ENCODE results near the gene MAP3K19. TPM values are rescaled to one million over a fixed set of nuclear protein-coding genes. Genes with fewer than 3 reads are reported as not detected.

MAP3K19 gene
- total and polyA plus RNA-seq, 2 of the 8 experiments (the other 6 are each of a cell fraction or from before 2014, with no cell fraction given): not detected

DNA sequence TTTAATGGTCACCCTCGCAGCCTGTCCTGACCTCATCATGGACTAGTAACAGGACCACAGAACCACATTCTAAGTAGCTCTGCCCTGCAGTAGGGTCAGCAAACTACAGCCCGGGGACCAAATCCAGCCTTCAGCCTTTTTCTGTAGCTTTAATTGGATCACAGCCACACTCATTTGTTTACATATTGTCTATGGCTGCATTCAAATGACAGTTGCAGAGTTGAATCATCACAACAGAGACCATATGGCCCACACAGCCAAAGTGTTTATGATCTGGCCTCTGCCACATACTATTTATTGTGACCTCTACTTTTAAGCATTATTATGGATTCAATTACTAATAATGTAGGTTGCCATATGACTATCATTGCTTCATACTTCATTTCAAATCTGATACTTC, 47.7 kb downstream of the MAP3K19 start:
- CTCF ChIA-PET (ENCODE audit: partially characterized antibody): interaction anchor here (1.0 to 1.9 kb wide), 3 partner anchors 10 to 548 kb away, joined by 3 to 9 read pairs (median 3); no protein-coding TSS in a partner anchor

More for the DNA sequence above, 47.7 kb downstream of the MAP3K19 start:
- no peaks in the 10 kb centered on the region for H4K20me1 ChIP-seq (replicated peaks in 1 of 2; ENCODE audit: control insufficient read depth in 1 of 2, insufficient read depth in 2 of 2, low read length in 2 of 2)
- H3K23me2 ChIP-seq (ENCODE audit: low read depth, low read length): no peaks in the 10 kb centered on the region
- H3K4ac ChIP-seq (replicated peaks; ENCODE audit: insufficient read length, low read depth, low read length): no peak overlapping the region
- no peaks in the 10 kb centered on the region for H3K79me1 ChIP-seq (ENCODE audit: low read depth, low read length)
- H2AFZ ChIP-seq (ENCODE audit: low read length): no peak overlapping the region
- no peak overlapping the region for H2BK12ac ChIP-seq (ENCODE audit: low read depth, low read length)
- TF ChIP-seq SUZ12 (IDR thresholded peaks at IDR 0.05; ENCODE audit: low read length): no peak
- no peak for TF ChIP-seq RFX5 (IDR thresholded peaks at IDR 0.05; ENCODE audit: borderline replicate concordance, low read depth, low read length)
- no peak for TF ChIP-seq EP300 (IDR thresholded peaks at IDR 0.05; ENCODE audit: borderline replicate concordance in 1 of 2, low read depth in 2 of 2, low read length in 2 of 2)
- TF ChIP-seq POLR2AphosphoS5 (IDR thresholded peaks at IDR 0.05; ENCODE audit: low read depth, low read length): no peak
- TF ChIP-seq, protein P1, sequence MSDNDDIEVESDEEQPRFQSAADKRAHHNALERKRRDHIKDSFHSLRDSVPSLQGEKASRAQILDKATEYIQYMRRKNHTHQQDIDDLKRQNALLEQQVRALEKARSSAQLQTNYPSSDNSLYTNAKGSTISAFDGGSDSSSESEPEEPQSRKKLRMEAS (IDR thresholded peaks at IDR 0.05): no peak
- TF ChIP-seq, protein P2, sequence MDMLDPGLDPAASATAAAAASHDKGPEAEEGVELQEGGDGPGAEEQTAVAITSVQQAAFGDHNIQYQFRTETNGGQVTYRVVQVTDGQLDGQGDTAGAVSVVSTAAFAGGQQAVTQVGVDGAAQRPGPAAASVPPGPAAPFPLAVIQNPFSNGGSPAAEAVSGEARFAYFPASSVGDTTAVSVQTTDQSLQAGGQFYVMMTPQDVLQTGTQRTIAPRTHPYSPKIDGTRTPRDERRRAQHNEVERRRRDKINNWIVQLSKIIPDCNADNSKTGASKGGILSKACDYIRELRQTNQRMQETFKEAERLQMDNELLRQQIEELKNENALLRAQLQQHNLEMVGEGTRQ (IDR thresholded peaks at IDR 0.05; ENCODE audit: low read length): no peak
- TF ChIP-seq GABPA (IDR thresholded peaks at IDR 0.05; ENCODE audit: borderline replicate concordance, insufficient read depth, low read length): no peak
- TF ChIP-seq GTF2F1 (IDR thresholded peaks at IDR 0.05; ENCODE audit: borderline replicate concordance, low read depth, low read length): no peak
- TF ChIP-seq JUN (IDR thresholded peaks at IDR 0.05; ENCODE audit: low read depth, low read length): no peak
- H3K36me3 ChIP-seq (ENCODE audit: control insufficient read depth in 2 of 4, insufficient read depth in 4 of 4, low read length in 3 of 4): no peaks in the 10 kb centered on the region
- no peak overlapping the region for H3K9ac ChIP-seq (replicated peaks in 1 of 4; ENCODE audit: extremely low read depth in 1 of 4, low read depth in 3 of 4, low read length in 3 of 4)
- no peak overlapping the region for H2BK120ac ChIP-seq (replicated peaks; ENCODE audit: low read depth, low read length)
- H3K56ac ChIP-seq (replicated peaks; ENCODE audit: insufficient read length, low read depth, low read length): no peak overlapping the region
- H3K23ac ChIP-seq (ENCODE audit: insufficient read length): no peak overlapping the region
- H3K4me2 ChIP-seq (ENCODE audit: insufficient read depth in 1 of 2, low read depth in 2 of 2, low read length in 2 of 2): no peak overlapping the region
- no peak overlapping the region for H3K18ac ChIP-seq (ENCODE audit: extremely low read depth, low read length)
- H2BK15ac ChIP-seq (ENCODE audit: low read length): no peak overlapping the region
- POLR2A ChIA-PET (ENCODE audit: partially characterized antibody): no interaction called here
- H3K27ac ChIP-seq (ENCODE audit: low read depth, low read length): no peak overlapping the region
- 96% methylated on average over 2 of the region's 2 CpGs; no CpG with 5 or more reads in 1 of the 2 experiments for WGBS, 2 experiments (ENCODE audit: extremely low coverage in 1 of 2, insufficient coverage in 1 of 2, insufficient read length in 1 of 2, insufficient replicate concordance in 2 of 2, low coverage in 1 of 2, low lambda C conversion rate in 2 of 2, missing lambda C conversion rate in 1 of 2)
- no peaks in the 10 kb centered on the region for H3K4me1 ChIP-seq (replicated peaks in 1 of 4; ENCODE audit: control insufficient read depth in 3 of 4, insufficient read depth in 4 of 4, low read length in 3 of 4)
- H4K8ac ChIP-seq (ENCODE audit: extremely low read depth, insufficient read depth, low read length): no peak overlapping the region
- no peak overlapping the region for H2BK5ac ChIP-seq (ENCODE audit: low read depth, low read length)
- no peak overlapping the region for H3K14ac ChIP-seq (ENCODE audit: insufficient read length)
- H3K79me2 ChIP-seq (ENCODE audit: control insufficient read depth in 1 of 2, insufficient read depth in 2 of 2, low read length in 2 of 2): no peaks in the 10 kb centered on the region
- H4K5ac ChIP-seq (ENCODE audit: insufficient read length, low read depth, low read length): no peak overlapping the region
- no peak overlapping the region for H3K4me3 ChIP-seq (ENCODE audit: extremely low read depth in 1 of 4, insufficient read depth in 2 of 4, low read depth in 3 of 4, low read length in 4 of 4)
- FAIRE-seq (no peak), DNase-seq (ENCODE audit: low read depth in 1 of 2, low spot score in 2 of 2) (no peak)
- H2BK20ac ChIP-seq (ENCODE audit: low read length): no peak overlapping the region
- no peak overlapping the region for H4K91ac ChIP-seq (replicated peaks; ENCODE audit: insufficient read length, low read length)
- H3K9me3 ChIP-seq (ENCODE audit: insufficient read depth in 2 of 2, low read depth in 1 of 2, low read length in 1 of 2): no peaks in the 10 kb centered on the region
- peaks cover 0 to under 1% (median 0%) of the 10 kb centered on the region in 4 experiments; a peak in 2 of 7 replicates for H3K27me3 ChIP-seq (replicated peaks in 1 of 4; ENCODE audit: control insufficient read depth in 3 of 4, extremely low read depth in 1 of 4, insufficient read depth in 3 of 4, low read length in 3 of 4)
- no peak overlapping the region for H2AK5ac ChIP-seq (ENCODE audit: low read depth, low read length)

Measured in H1 (cell line).